Stimulated activated CD8-positive, alpha-beta memory T cell treated with anti-CD3 and anti-CD28 coated beads, Interleukin-12 subunit alpha, Interleukin-12 subunit beta, amount 100 ng/mL, for 4 hours (primary cell): ENCODE measurements around the gene RPL18A.

Source experiments
- DNase-seq: peaks from one replicate; pipeline ENCODE4 v3.0.0-alpha.2; 2020; ENCODE audit warnings: low read depth

RPL18A gene

GRCh38 chr19:17841810-17842662, 17.7 kb upstream of the RPL18A start:
- no peak for DNase-seq

- no peak for DNase-seq
These were observed 16.9 kb upstream of the RPL18A start for GRCh38 chr19:17842663-17843291.

GRCh38 chr19:17843292-17843827, 16.4 kb upstream of the RPL18A start:
- no peak for DNase-seq

GRCh38 chr19:17843908-17844490, 15.7 kb upstream of the RPL18A start:
- no peak for DNase-seq

GRCh38 chr19:17846146-17846545, 13.6 kb upstream of the RPL18A start:
- no peak for DNase-seq

GRCh38 chr19:17847538-17848366, 12.0 kb upstream of the RPL18A start, which contains the start of gene JAK3:
TSS of gene JAK3 (minus strand) at chr19:17847982. CDS start at chr19:17844417, 3,565 bp downstream.
- peak; percentile 78 for DNase-seq

GRCh38 chr19:17848595-17849292, 11.0 kb upstream of the RPL18A start:
- DNase-seq, result no peak

- DNase-seq, result no peak
These were observed 5.6 kb upstream of the RPL18A start for GRCh38 chr19:17854061-17854460.

- peak; percentile 77 for DNase-seq
These were observed 4.2 kb upstream of the RPL18A start for GRCh38 chr19:17855280-17856152.

- no peak for DNase-seq
These were observed 752 bp downstream of the RPL18A start for GRCh38 chr19:17860331-17860992.

- no peak for DNase-seq
These were observed 1.3 kb downstream of the RPL18A start for GRCh38 chr19:17860993-17861360.

- DNase-seq, result no peak
These were observed 2.1 kb downstream of the RPL18A start for GRCh38 chr19:17861542-17862402.

GRCh38 chr19:17862711-17863519, 3.2 kb downstream of the RPL18A start:
- no peak for DNase-seq

- DNase-seq, result no peak
These were observed 3.9 kb downstream of the RPL18A start for GRCh38 chr19:17863520-17864182.

GRCh38 chr19:17865364-17866311, 5.9 kb downstream of the RPL18A start:
- DNase-seq, result no peak

GRCh38 chr19:17866312-17866963, 6.7 kb downstream of the RPL18A start:
- no peak for DNase-seq
